Measurements from ENCODE around the gene WNT10A.

- no peak for TF ChIP-seq NR2C1 (IDR thresholded peaks at IDR 0.05)
- no peak for TF ChIP-seq SREBF2 (IDR thresholded peaks at IDR 0.05; ENCODE audit: low read length)
- TF ChIP-seq EZH2 (IDR thresholded peaks at IDR 0.05; ENCODE audit: borderline replicate concordance, control insufficient read depth, low read depth, low read length): no peak
- TF ChIP-seq CTCF (IDR thresholded peaks at IDR 0.05 in 2 of 3, conservative IDR thresholded peaks at IDR 0.05 in 1 of 3; ENCODE audit: control insufficient read depth in 2 of 3, extremely low read depth in 1 of 3, insufficient read depth in 1 of 3, low read depth in 3 of 3, low read length in 3 of 3): no peak
- TF ChIP-seq POLR2A (IDR thresholded peaks at IDR 0.05; ENCODE audit: low read depth, low read length): no peak
- no peak for TF ChIP-seq SMC3 (IDR thresholded peaks at IDR 0.05; ENCODE audit: borderline replicate concordance, low read length)
- no peak for TF ChIP-seq SUZ12 (IDR thresholded peaks at IDR 0.05; ENCODE audit: unreplicated experiment)
- TF ChIP-seq JUND (IDR thresholded peaks at IDR 0.05; ENCODE audit: low read depth, low read length): no peak
These were observed 23.5 kb downstream of the WNT10A start for GRCh38 chr2:218904176-218904575.

Data from GM12878 (cell line).